ENCODE data around the gene SUSD2.
A peak's percentile ranks its signal among the peaks of the same experiment; 100 is the strongest.
"Not testable (repeated sequence)": the region's sequence is repeated elsewhere in the genome, so short reads cannot be mapped to it uniquely, and the experiment has no call there.

Gene SUSD2

GRCh38 chr22:24189249-24190158 is 8.2 kb downstream of the SUSD2 start:
- DNase-seq: peak; percentile 82

- DNase-seq: no peak
Observed at GRCh38 chr22:24190159-24190540, 8.9 kb downstream of the SUSD2 start.

- no peak for DNase-seq
Observed at GRCh38 chr22:24190596-24191208, 9.4 kb downstream of the SUSD2 start.

- DNase-seq: no peak
Observed at GRCh38 chr22:24191381-24191841, 10.1 kb downstream of the SUSD2 start.

- no peak for DNase-seq
Observed at GRCh38 chr22:24191893-24192292, 10.6 kb downstream of the SUSD2 start.

GRCh38 chr22:24198682-24199052 is 17.4 kb downstream of the SUSD2 start:
- DNase-seq: no peak

- DNase-seq: no peak
Observed at GRCh38 chr22:24200619-24201212, 19.4 kb downstream of the SUSD2 start.

- no peak for DNase-seq
Observed at GRCh38 chr22:24201681-24202614, 20.7 kb downstream of the SUSD2 start.

GRCh38 chr22:24203856-24204255 is 22.6 kb downstream of the SUSD2 start:
- not testable (repeated sequence) for DNase-seq

GRCh38 chr22:24205438-24206195 is 24.3 kb downstream of the SUSD2 start:
- DNase-seq: no peak

GRCh38 chr22:24206460-24207263 is 25.4 kb downstream of the SUSD2 start:
- peak; percentile 47 for DNase-seq

- peak; percentile 22 for DNase-seq
Observed at GRCh38 chr22:24207264-24208011, 26.2 kb downstream of the SUSD2 start.

- peak; percentile 52 for DNase-seq
Observed at GRCh38 chr22:24208012-24208749, 26.9 kb downstream of the SUSD2 start.

- DNase-seq: no peak
Observed at GRCh38 chr22:24209016-24209415, 27.7 kb downstream of the SUSD2 start.

- no peak for DNase-seq
Observed at GRCh38 chr22:24209687-24210086, 28.4 kb downstream of the SUSD2 start.

GRCh38 chr22:24210409-24210808 is 29.1 kb downstream of the SUSD2 start:
- not testable (repeated sequence) for DNase-seq

GRCh38 chr22:24211716-24212115 is 30.4 kb downstream of the SUSD2 start:
- DNase-seq: not testable (repeated sequence)

GRCh38 chr22:24213111-24213510 is 31.8 kb downstream of the SUSD2 start:
- not testable (repeated sequence) for DNase-seq

Measured in hematopoietic multipotent progenitor cell treated with erythropoietin and hydrocortisone succinate and interleukin-3 and kit ligand, for 6 days (in vitro differentiated cells).